ENCODE data around the gene SRD5A3.

SRD5A3 gene

GRCh38 chr4:55364691-55365344 lies 18.8 kb downstream of the SRD5A3 start:
- Histone ChIP-seq H3K36me3 (no peaks in the 10 kb centered on the region; the same call in 1 of the 2 replicates), H3K4me3 (ENCODE audit: low read depth, low read length) (no peak overlapping the region), H3K4me1 (no peaks in the 10 kb centered on the region), H3K27me3 (no peaks in the 10 kb centered on the region), H3K9me3 (no peaks in the 10 kb centered on the region; the same call in 1 of the 2 replicates)
- TF ChIP-seq, protein P1, sequence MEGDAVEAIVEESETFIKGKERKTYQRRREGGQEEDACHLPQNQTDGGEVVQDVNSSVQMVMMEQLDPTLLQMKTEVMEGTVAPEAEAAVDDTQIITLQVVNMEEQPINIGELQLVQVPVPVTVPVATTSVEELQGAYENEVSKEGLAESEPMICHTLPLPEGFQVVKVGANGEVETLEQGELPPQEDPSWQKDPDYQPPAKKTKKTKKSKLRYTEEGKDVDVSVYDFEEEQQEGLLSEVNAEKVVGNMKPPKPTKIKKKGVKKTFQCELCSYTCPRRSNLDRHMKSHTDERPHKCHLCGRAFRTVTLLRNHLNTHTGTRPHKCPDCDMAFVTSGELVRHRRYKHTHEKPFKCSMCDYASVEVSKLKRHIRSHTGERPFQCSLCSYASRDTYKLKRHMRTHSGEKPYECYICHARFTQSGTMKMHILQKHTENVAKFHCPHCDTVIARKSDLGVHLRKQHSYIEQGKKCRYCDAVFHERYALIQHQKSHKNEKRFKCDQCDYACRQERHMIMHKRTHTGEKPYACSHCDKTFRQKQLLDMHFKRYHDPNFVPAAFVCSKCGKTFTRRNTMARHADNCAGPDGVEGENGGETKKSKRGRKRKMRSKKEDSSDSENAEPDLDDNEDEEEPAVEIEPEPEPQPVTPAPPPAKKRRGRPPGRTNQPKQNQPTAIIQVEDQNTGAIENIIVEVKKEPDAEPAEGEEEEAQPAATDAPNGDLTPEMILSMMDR (IDR thresholded peaks at IDR 0.05; ENCODE audit: low read depth, low read length) = no peak
- no peak for DNase-seq

GRCh38 chr4:55365345-55365728 lies 19.3 kb downstream of the SRD5A3 start:
- Histone ChIP-seq H3K4me1 (no peaks in the 10 kb centered on the region), H3K36me3 (no peaks in the 10 kb centered on the region; the same call in 1 of the 2 replicates), H3K4me3 (ENCODE audit: low read depth, low read length) (no peak overlapping the region), H3K9me3 (no peaks in the 10 kb centered on the region; the same call in 1 of the 2 replicates), H3K27me3 (no peaks in the 10 kb centered on the region)
- TF ChIP-seq, protein P1 (IDR thresholded peaks at IDR 0.05; ENCODE audit: low read depth, low read length) = no peak
- DNase-seq = no peak

DNA sequence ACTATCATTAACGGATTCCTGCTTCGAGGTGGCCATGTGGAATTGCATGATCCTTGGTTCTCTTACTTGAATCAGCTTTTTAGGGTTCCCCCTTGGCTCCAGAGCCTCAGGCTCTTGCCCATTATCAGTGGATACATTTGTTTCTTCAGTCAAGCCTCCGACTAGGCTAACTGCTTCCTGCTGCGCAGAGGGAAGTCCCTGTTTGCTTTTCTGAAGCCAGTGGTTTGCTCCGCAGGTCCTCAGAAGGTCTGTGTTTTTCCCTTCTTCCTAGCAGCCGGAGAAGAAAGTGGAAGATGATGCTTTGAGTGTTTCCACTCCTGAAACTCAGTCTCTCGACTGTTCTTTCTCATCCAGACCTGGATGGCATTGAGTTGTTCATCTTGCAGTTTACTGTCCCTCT lies 20.6 kb downstream of the SRD5A3 start:
- TF ChIP-seq, protein P1 (IDR thresholded peaks at IDR 0.05; ENCODE audit: low read depth, low read length) = no peak
- Histone ChIP-seq H3K4me1 (no peaks in the 10 kb centered on the region), H3K36me3 (no peaks in the 10 kb centered on the region; the same call in 1 of the 2 replicates), H3K27me3 (no peaks in the 10 kb centered on the region), H3K9me3 (no peaks in the 10 kb centered on the region; the same call in 1 of the 2 replicates), H3K4me3 (ENCODE audit: low read depth, low read length) (no peak overlapping the region)
- no peak for DNase-seq

DNA sequence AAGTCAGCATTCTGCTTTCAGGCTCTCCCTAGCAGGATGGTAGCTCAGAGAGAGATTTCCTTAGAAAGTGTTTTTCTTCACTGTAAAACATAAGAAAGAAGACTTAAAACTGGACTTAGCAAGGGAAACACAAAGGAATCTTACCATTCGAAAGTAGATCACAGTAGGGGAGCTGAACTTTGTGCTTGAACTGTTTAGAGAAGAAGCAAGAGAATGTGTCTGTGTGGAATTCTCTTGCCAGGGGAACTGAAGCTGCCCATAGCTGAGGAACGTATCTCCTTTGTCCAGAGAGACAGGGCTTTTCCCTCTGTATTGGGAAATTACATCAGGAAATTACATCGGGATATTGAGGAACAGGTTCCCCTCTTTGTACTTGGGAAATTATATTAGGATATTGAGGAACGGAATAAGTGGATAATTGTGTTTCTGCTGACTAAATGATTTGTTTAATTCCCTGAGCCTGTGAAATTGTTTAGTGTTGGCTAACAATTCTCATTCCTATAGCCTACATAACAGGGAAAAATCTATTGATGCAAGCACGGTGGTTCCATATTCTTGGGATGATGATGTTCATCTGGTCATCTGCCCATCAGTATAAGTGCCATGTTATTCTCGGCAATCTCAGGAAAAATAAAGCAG lies 21.2 kb downstream of the SRD5A3 start:
- H3K4me1 ChIP-seq = no peaks in the 10 kb centered on the region
- no peak for DNase-seq
- no peak overlapping the region for H3K4me3 ChIP-seq (ENCODE audit: low read depth, low read length)
- no peaks in the 10 kb centered on the region; the same call in 1 of the 2 replicates for H3K36me3 ChIP-seq
- H3K27me3 ChIP-seq = no peaks in the 10 kb centered on the region
- TF ChIP-seq, protein P1 (IDR thresholded peaks at IDR 0.05; ENCODE audit: low read depth, low read length) = no peak
- no peaks in the 10 kb centered on the region; the same call in 1 of the 2 replicates for H3K9me3 ChIP-seq

DNA sequence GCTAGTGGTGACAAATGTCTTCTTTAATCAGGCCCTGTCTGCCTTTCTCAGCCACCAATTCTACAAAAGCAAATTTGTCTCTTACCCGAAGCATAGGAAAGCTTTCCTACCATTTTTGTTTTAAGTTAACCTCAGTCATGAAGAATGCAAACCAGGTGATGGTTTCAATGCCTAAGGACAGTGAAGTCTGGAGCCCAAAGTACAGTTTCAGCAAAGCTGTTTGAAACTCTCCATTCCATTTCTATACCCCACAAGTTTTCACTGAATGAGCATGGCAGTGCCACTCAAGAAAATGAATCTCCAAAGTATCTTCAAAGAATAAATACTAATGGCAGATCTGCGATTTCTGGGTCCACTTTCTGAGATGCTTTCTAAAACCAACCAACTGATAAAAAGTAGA lies 23.9 kb downstream of the SRD5A3 start:
- H3K4me1 ChIP-seq = no peaks in the 10 kb centered on the region
- DNase-seq = no peak
- no peaks in the 10 kb centered on the region for H3K9me3 ChIP-seq
- TF ChIP-seq, protein P1 (IDR thresholded peaks at IDR 0.05; ENCODE audit: low read depth, low read length) = no peak
- no peak overlapping the region for H3K4me3 ChIP-seq (ENCODE audit: low read depth, low read length)
- H3K27me3 ChIP-seq = no peaks in the 10 kb centered on the region
- H3K36me3 ChIP-seq = no peaks in the 10 kb centered on the region

GRCh38 chr4:55372259-55372658 lies 26.2 kb downstream of the SRD5A3 start:
- H3K4me1 ChIP-seq = no peaks in the 10 kb centered on the region
- no peaks in the 10 kb centered on the region for H3K27me3 ChIP-seq
- DNase-seq = no peak

More at GRCh38 chr4:55372259-55372658, 26.2 kb downstream of the SRD5A3 start:
- TF ChIP-seq, protein P1 (IDR thresholded peaks at IDR 0.05; ENCODE audit: low read depth, low read length) = no peak
- no peaks in the 10 kb centered on the region for H3K9me3 ChIP-seq
- H3K4me3 ChIP-seq (ENCODE audit: low read depth, low read length) = no peak overlapping the region
- H3K36me3 ChIP-seq = no peaks in the 10 kb centered on the region
